NCI-H510A (cell line): ENCODE data around the gene AZU1.
"Not testable (repeated sequence)": the region's sequence is repeated elsewhere in the genome, so short reads cannot be mapped to it uniquely, and the experiment has no call there.

Experiments
- DNase-seq: peaks from one replicate; lab custom pipeline; 2025; lab: John Stamatoyannopoulos, UW

AZU1 gene

GRCh38 chr19:873561-874041 lies 46.0 kb downstream of the AZU1 start:
- DNase-seq, result no peak

- DNase-seq, result no peak
Measured at GRCh38 chr19:875265-875879, 47.7 kb downstream of the AZU1 start.

DNA sequence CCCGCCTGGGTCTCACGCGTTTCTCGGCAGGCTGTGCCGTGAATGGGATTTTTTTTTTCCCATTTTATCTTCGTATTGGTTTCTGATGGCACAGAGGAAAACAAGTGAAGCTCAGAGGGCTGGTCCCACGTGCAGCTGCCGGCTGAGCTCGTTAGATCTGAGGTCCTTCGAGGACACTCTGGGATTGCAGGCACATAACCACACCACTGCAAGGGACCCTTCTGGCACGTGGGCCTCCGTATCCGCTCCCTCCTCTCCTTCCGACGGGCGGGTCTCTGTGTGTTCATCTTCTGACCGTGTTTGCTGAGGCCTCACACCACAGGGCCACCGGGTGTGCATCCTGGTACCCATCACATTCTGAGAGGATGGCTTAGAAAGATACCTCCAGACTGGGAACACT lies 48.5 kb downstream of the AZU1 start:
- no peak for DNase-seq

DNA sequence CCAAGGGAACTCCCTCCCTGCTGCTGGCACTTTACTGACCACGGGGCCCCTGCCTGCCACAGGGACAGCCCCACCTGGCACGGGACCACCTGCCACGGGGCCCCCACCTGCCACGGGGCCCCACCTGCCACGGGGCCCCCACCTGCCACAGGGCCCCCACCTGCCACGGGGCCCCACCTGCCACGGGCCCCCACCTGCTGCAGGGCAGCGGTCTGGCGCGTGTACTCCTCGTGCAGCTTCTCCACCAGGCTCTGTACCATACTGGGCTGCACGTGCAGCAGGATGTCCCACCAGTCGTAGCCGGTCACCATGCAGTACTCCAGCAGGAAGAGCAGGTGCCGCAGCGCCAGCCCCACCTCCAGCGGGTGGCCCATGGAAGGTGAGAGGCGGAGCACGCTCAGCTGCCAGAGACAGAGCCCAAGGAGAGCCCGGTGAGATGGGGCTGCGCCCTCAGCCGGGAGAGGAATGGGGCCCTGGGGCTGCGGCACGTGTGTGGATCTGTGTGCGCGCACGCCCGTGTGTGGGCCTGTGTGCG lies 49.2 kb downstream of the AZU1 start:
- no peak for DNase-seq

- not testable (repeated sequence) for DNase-seq
Measured at GRCh38 chr19:877992-878660, 50.5 kb downstream of the AZU1 start.

DNA sequence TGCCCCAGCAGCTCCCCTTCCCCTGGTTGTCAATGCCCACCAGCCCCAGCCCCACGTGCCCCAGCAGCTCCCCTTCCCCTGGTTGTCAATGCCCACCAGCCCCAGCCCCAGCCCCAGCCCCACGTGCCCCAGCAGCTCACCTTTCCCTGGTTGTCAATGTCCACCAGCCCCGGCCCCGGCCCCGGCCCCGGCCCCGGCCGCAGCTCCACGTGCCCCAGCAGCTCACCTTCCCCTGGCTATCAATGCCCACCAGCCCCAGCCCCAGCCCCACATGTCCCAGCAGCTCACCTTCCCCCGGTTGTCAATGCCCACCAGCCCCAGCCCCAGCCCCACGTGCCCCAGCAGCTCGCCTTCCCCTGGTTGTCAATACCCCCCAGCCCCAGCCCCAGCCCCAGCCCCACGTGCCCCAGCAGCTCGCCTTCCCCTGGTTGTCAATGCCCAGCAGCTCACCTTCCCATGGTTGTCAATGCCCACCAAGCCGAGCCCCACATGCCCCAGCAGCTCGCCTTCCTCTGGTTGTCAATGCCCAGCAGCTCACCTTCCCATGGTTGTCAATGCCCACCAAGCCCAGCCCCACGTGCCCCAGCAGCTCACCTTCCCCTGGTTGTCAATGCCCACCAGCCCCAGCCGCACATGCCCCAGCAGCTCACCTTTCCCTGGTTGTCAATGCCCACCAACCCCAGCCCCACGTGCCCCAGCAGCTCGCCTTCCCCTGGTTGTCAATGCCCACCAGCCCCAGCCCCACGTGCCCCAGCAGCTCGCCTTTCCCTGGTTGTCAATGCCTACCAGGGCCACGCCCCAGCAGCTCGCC lies 51.3 kb downstream of the AZU1 start:
- not testable (repeated sequence) for DNase-seq

GRCh38 chr19:879711-880438 lies 52.2 kb downstream of the AZU1 start:
- no peak for DNase-seq
